Nephron (organoid): Measurements from ENCODE around the gene PPIG.

Experiments
- H3K27ac Mint-ChIP-seq, 3 experiments: 2 replicates each; pipeline ENCODE4 v1.8.0; 2020; ENCODE audit warnings: mixed read lengths in 3 of 3, mild to moderate bottlenecking in 2 of 3, moderate library complexity in 1 of 3
- H3K27me3 Mint-ChIP-seq: 2 replicates; pipeline ENCODE4 v1.8.0; 2021; ENCODE audit warnings: low read depth, mild to moderate bottlenecking, moderate library complexity, mixed read lengths
- H3K36me3 Mint-ChIP-seq: 2 replicates; pipeline ENCODE4 v1.8.0; 2020; ENCODE audit warnings: low read depth, mixed read lengths
- H3K4me1 Mint-ChIP-seq: 2 replicates; pipeline ENCODE4 v1.8.0; 2020; ENCODE audit warnings: mixed read lengths
- H3K4me3 Mint-ChIP-seq, 3 experiments: 2 replicates each; pipeline ENCODE4 v1.8.0; 2020; ENCODE audit warnings: mild to moderate bottlenecking in 3 of 3, mixed read lengths in 3 of 3, moderate library complexity in 2 of 3
- H3K9me3 Mint-ChIP-seq: 2 replicates; pipeline ENCODE4 v1.8.0; 2020; ENCODE audit warnings: mixed read lengths
- TF ChIP-seq, protein P1 (sequence below), 3 experiments: fragments of 200-600 bp; sonication (generic); IDR thresholded peaks; one replicate each; pipeline ENCODE4 v1.5.0; 2021; ENCODE audit warnings: antibody characterized with exemption in 3 of 3; ENCODE audit not compliant: unreplicated experiment in 3 of 3

Gene PPIG

DNA sequence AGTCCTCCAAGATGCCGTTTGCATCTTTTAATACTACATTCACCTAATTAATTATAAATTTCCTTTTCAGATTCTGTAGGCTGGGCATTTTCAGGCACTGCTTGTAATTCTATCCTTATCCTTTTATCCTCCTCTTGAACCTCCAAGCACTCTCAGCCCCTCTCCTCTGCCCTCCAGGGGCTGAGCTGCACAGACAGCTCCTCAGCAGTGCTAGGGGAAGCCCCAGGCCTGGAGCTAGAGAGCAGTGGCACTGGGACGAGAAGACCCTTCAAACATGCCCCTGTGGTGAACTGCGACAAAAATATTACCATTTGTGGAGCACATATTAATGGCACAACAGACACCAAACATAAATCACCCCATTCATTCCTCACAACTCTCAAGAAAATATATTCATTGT is 77.1 kb downstream of the PPIG start:
- H3K27me3 Mint-ChIP-seq: no peaks in the 10 kb centered on the region
- no peak overlapping the region for H3K27ac Mint-ChIP-seq
- TF ChIP-seq, protein P1, sequence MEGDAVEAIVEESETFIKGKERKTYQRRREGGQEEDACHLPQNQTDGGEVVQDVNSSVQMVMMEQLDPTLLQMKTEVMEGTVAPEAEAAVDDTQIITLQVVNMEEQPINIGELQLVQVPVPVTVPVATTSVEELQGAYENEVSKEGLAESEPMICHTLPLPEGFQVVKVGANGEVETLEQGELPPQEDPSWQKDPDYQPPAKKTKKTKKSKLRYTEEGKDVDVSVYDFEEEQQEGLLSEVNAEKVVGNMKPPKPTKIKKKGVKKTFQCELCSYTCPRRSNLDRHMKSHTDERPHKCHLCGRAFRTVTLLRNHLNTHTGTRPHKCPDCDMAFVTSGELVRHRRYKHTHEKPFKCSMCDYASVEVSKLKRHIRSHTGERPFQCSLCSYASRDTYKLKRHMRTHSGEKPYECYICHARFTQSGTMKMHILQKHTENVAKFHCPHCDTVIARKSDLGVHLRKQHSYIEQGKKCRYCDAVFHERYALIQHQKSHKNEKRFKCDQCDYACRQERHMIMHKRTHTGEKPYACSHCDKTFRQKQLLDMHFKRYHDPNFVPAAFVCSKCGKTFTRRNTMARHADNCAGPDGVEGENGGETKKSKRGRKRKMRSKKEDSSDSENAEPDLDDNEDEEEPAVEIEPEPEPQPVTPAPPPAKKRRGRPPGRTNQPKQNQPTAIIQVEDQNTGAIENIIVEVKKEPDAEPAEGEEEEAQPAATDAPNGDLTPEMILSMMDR (IDR thresholded peaks at IDR 0.05; ENCODE audit: unreplicated experiment in 3 of 3): no peak
- no peaks in the 10 kb centered on the region for H3K9me3 Mint-ChIP-seq
- H3K4me1 Mint-ChIP-seq: no peaks in the 10 kb centered on the region
- H3K4me3 Mint-ChIP-seq: no peak overlapping the region
- no peaks in the 10 kb centered on the region for H3K36me3 Mint-ChIP-seq

DNA sequence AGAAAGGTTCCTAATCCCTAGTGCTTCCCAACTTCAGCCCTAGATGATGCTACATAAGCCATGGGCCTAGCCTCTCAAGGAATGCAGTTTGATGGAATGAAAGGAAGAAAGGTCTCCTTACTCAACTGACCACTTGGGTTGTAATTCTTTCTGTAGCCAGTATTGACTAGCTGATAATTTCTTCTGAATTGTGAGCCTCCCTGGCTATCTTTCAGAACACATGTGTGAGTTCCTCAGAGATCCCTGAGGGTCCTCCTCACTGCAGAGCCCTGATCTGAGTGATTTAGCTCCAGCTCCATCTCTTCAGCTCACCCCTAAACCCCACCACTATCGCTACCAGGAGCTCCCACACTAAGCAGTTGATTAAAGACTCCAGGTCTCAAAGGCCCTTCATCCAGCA is 78.6 kb downstream of the PPIG start:
- Mint-ChIP-seq H3K9me3 (no peaks in the 10 kb centered on the region), H3K4me1 (no peaks in the 10 kb centered on the region), H3K36me3 (no peaks in the 10 kb centered on the region), H3K27ac (no peak overlapping the region), H3K4me3 (no peak overlapping the region), H3K27me3 (no peaks in the 10 kb centered on the region)
- TF ChIP-seq, protein P1 (IDR thresholded peaks at IDR 0.05; ENCODE audit: unreplicated experiment in 3 of 3): no peak

DNA sequence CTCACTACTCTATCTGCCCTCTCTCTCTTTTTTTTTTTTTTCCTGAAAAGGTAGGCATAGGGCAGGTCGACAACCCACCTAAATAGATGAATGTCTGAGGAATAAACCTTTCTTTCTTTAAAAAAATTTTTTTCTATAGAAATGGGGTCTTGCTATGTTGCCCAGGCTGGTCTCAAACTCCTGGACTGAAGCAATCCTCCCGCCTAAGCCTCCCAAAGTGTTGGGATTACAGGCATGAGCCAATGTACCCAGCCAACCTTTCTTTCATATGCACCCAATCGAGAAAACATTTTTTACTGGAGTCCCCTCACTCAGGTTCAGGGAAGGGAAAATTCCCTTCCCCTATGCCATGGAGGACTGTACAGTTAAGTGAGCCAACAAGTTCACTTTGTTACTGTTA is 79.1 kb downstream of the PPIG start:
- Mint-ChIP-seq H3K4me1 (no peaks in the 10 kb centered on the region), H3K36me3 (no peaks in the 10 kb centered on the region), H3K27ac (no peak overlapping the region), H3K9me3 (no peaks in the 10 kb centered on the region), H3K4me3 (no peak overlapping the region), H3K27me3 (no peaks in the 10 kb centered on the region)
- TF ChIP-seq, protein P1 (IDR thresholded peaks at IDR 0.05; ENCODE audit: unreplicated experiment in 3 of 3): no peak

DNA sequence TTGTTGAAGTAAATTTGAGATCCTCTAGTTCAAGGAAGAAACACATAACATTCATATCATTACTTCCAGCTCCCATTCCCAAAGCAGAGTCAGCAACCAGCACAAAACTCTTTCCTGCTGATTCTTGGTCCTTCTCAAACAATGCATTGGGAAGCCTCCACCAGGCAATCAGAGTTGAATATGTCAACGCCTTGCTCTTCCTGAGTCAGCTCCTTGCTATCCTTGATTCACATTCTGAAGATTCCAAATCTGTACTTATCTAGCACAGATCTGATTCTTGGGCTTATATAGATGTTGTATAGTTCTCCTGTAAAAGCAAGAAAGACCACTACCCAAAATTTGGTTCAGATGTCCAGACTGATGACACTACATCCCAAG is 80.4 kb downstream of the PPIG start:
- H3K27ac Mint-ChIP-seq: no peak overlapping the region
- no peaks in the 10 kb centered on the region for H3K27me3 Mint-ChIP-seq
- no peaks in the 10 kb centered on the region for H3K36me3 Mint-ChIP-seq
- no peaks in the 10 kb centered on the region for H3K9me3 Mint-ChIP-seq
- no peaks in the 10 kb centered on the region for H3K4me1 Mint-ChIP-seq
- TF ChIP-seq, protein P1 (IDR thresholded peaks at IDR 0.05; ENCODE audit: unreplicated experiment in 3 of 3): no peak
- H3K4me3 Mint-ChIP-seq: no peak overlapping the region

DNA sequence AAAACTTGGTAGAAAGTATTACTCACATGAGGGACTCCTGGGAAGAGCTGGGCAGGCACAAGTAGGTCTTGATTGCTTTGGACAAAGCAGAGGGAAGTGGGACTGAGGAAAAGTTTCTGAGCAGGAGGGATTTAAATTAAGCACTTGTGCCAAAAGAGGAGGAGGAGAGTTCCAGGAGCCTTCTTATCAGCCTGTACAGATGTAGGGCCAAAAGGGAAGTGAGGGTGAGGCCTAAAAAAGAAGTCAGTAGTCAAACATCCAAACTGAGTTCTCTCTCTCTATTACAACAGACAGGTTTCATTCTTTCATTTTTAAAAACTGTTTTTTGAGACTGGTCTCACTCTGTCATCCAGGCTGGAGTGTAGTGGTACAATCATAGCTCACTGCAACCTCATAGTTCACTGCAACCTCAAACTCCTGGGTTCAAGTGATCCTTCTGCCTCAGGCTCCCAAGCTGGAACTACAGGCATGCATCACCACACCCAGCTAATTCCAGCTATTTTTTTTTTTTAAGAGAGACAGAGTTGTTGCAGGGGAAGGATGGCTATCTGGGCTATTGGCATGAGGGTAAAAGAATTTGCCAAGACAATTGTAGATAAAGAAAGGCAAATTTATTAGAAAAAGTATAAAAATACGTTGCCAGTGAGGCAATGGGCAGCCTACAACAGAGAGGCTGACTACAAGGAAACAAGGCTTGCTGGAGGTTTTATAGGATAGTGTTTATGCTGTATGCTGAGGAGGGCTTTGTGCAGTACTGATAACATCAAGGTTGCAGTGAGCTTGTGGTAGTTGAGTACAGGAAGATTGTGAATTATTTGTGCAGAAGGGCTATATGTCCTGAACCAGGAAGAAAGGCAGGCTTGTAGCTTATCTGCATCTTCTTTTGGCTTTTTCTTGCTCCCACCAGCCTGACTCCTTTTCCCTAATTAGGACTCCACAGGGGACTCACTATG is 81.1 kb downstream of the PPIG start:
- H3K27me3 Mint-ChIP-seq: no peaks in the 10 kb centered on the region
- H3K36me3 Mint-ChIP-seq: no peaks in the 10 kb centered on the region
- H3K4me3 Mint-ChIP-seq: no peak overlapping the region
- H3K4me1 Mint-ChIP-seq: no peaks in the 10 kb centered on the region
- TF ChIP-seq, protein P1 (IDR thresholded peaks at IDR 0.05; ENCODE audit: unreplicated experiment in 3 of 3): no peak
- H3K9me3 Mint-ChIP-seq: no peaks in the 10 kb centered on the region
- no peak overlapping the region for H3K27ac Mint-ChIP-seq

DNA sequence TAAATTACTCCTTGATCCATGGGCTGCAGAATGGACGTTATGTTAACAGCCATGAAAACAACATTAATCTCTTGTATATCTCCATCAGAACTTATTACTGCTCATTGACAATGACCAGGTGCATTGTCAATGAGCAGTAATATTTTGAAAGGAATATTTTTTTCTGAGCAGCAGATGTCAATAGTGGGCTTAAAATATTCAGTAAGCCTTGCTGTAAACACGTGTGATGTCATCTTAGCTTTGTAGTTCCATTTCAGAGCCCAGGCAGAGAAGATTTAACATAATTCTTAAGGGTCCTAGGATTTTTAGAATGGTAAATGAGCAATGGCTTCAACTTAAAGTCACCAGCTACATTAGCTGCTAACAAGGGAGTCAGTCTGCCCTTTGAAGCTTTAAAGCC is 83.4 kb downstream of the PPIG start:
- H3K4me3 Mint-ChIP-seq: no peak overlapping the region
- no peaks in the 10 kb centered on the region for H3K9me3 Mint-ChIP-seq
- H3K4me1 Mint-ChIP-seq: no peaks in the 10 kb centered on the region
- H3K36me3 Mint-ChIP-seq: no peaks in the 10 kb centered on the region
- TF ChIP-seq, protein P1 (IDR thresholded peaks at IDR 0.05; ENCODE audit: unreplicated experiment in 3 of 3): no peak
- H3K27me3 Mint-ChIP-seq: no peaks in the 10 kb centered on the region
- no peak overlapping the region for H3K27ac Mint-ChIP-seq
